ENCODE data around the gene ASCC1.
A peak's percentile ranks its signal among the peaks of the same experiment; 100 is the strongest.
"Not testable (repeated sequence)": the region's sequence is repeated elsewhere in the genome, so short reads cannot be mapped to it uniquely, and the experiment has no call there.

The ASCC1 gene

DNA sequence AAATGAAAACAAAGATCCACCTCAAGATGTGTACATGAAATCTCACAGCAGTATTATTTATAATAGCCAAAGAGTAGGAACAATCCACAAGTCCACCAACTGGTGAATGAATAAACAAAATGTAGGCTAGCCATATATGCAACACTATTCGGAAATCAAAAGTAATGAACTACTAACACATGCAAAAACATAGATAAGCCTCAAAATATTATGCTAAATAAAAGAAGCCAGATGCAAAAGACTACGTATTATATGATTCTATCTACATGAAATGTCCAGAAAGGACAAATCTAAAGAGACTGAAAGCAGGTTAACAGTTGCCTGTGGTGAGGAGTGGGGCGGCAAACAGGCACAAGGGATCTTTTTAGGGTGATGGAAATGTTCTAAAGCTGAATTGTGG lies 49.0 kb downstream of the ASCC1 start:
- no peak for DNase-seq

- no peak for DNase-seq
Observed at GRCh38 chr10:72164617-72165016, 51.5 kb downstream of the ASCC1 start.

DNA sequence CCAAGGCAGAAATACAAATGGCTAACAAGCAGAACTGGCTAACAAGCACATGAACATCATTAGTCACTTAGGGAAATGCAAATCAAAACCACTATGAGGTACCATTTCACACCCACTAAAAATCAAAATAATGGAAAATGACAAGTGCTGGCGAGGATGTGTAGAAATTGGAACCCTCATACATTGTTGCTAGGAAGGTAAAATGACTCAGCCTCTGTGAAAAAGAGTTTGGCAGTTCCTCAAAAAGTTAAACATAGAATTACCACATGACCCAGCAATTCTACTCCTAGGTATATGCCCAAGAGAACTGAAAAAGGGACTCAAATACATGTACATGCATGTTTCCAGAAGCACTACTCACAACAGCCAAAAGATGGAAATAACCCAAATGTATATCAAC lies 53.1 kb downstream of the ASCC1 start:
- DNase-seq = no peak

DNA sequence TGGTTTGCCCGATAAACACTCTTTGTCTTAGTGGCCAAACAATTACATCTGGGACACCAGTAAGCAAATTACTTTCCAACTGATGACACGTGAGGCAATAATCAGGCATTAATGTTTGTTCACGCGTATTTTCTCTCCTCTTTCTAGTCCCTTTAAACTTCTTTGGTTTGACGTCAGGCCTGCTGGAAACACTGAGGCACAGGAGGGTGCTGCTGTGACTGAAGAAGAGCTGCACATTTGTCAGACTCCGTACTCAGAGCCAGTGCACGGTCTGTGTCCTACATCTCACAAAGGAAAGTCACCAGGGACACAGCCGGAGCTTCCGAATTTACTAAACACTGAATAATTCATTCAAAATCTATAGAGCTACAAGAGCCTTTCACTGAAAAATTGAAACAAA lies 57.9 kb downstream of the ASCC1 start:
- DNase-seq = no peak

DNA sequence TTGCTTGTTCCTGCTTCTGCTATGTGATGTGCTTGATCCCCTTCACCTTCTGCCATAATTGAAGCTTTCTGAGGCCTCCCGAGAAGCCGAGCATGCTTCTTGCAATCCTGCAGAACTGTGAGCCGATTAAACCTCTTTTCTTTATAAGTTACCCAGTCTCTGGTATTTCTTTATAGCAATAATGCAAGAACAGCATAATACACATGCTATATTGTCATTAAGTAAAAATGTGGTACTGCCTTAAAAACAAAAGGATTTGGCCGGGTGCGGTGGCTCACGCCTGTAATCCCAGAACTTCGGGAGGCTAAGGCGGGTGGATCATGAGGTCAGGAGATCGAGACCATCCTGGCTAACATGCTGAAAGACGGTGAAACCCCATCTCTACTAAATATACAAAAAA lies 59.9 kb downstream of the ASCC1 start:
- DNase-seq = no peak

- no peak for DNase-seq
Observed at GRCh38 chr10:72152286-72152685, 63.8 kb downstream of the ASCC1 start.

DNA sequence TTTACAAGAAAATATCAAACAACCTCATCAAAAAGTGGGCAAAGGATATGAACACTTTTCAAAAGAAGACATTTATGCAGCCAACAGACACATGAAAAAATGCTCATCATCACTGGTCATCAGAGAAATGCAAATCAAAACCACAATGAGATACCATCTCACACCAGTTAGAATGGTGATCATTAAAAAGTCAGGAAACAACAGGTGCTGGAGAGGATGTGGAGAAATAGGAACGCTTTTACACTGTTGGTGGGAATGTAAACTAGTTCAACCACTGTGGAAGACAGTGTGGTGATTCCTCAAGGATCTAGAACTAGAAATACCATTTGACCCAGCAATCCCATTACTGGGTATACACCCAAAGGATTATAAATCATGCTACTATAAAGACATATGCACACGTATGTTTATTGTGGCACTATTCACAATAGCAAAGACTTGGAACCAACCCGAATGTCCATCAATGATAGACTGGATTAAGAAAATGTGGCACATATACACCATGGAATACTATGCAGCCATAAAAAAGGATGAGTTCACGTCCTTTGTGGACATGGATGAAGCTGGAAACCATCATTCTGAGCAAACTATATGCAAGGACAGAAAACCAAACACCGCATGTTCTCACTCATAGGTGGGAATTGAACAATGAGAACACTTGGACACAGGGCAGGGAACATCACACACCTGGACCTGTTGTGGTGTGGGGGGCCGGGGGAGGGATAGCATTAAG lies 65.2 kb downstream of the ASCC1 start:
- not testable (repeated sequence) for DNase-seq

DNA sequence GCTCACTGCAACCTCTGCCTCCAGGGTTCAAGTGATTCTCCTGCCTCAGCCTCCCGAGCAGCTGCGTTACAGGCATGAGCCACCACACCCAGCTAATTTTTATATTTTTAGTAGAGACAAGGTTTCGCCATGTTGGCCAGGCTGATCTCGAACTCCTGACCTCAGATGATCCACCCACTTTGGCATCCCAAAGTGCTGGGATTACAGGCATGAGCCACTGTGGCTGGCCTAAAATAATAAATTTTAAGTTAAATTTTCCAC lies 68.8 kb downstream of the ASCC1 start:
- not testable (repeated sequence) for DNase-seq

- DNase-seq = no peak
Observed at GRCh38 chr10:72146559-72147323, 69.3 kb downstream of the ASCC1 start.

- no peak for DNase-seq
Observed at GRCh38 chr10:72146071-72146470, 70.0 kb downstream of the ASCC1 start.

DNA sequence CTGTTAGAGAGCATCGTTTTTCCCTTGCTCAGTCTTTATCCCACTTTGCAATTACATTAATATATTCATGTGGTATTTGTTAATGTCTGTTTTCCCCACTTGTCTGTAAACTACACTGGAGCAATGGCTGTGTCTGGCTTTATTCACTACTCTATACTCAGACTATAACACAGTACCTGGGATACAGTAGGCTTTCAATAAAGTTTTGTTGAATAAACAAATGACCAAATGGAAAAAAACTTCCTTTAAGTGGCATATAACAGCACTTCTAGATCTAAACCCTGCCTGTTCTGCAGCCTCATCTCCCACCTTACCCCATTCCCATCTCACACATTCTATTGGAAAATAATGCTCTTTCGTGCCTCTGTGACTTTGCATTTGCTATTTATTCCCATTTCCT lies 70.4 kb downstream of the ASCC1 start:
- DNase-seq = no peak

GRCh38 chr10:72140850-72141249 lies 75.2 kb downstream of the ASCC1 start:
- no peak for DNase-seq

GRCh38 chr10:72140174-72140573 lies 75.9 kb downstream of the ASCC1 start:
- DNase-seq = no peak

DNA sequence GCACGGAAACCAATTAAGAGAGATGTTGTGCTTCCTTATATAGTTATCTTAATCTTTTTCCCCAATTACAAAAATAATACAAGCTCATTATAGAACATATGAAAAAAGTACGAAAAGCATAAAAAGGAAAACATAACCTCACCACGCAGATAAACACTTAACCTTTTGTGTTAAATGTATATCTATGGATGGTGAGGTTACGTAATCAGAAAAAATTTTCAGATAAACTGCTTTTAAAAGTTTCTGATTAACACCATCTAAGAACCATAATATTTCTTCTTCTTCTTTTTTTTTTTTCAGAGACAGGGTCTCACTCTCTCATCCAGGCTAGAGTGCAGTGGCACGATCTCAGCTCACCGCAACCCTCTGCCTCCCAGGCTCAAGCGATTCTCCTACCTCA lies 78.5 kb downstream of the ASCC1 start:
- no peak for DNase-seq

DNA sequence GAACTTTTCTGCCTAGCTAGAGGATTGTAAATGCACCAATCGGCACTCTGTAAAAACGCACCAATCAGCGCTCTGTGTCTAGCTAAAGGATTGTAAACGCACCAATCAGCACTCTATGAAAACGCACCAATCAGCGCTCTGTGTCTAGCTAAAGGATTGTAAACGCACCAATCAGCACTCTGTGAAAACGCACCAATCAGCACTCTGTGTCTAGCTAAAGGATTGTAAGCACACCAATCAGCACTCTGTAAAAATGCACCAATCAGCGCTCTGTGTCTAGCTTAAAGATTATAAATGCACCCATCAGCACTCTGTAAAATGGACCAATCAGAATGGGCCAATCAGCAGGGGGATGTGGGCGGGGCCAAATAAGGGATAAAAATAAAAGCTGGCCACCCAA lies 79.9 kb downstream of the ASCC1 start:
- DNase-seq = not testable (repeated sequence)

DNA sequence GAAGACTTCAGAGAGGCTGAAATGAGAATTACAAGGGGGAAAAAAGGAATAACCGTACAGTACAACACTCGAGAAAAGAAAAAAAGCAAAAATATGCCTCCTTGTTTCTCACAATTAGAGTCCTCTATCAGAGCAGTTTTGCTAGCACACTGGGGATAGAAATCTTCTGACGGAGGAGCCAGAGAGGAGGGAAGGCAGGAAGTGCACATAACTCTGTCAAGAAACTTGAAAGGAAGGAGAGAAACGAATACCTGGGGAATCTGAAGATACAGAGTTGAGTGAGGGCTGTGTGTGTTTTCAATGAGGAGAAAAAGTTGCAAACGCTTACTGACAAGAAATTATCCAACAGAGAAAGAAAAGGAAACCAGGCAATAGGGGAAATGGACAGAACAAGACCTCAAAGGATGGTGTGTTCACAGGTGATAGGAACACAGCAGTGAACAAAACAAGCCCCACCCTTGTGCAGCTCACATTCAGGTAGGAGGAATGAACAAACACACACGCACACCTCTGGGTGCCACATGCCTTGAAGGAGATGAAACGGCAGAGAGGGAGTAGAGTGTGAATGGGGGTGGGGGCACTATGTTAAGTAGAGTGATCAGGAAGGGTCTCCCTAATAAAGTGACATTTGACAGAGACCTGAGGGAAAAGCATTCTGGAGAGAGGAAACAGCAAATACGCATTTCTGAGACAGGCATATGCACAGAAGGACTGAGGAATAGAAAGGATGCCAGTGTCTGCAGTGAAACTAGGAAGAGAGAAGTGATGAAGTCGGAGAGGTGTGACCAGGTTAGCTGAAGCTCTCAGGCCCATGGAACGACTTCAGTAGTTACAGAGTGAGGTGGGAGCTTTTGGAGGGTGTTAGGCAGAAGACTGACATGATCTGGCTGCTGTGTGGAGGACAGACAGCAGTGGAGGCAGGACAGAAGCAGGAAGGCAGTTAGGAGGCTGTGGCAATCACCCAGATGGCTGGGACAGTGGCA lies 81.0 kb downstream of the ASCC1 start:
- no peak for DNase-seq

DNA sequence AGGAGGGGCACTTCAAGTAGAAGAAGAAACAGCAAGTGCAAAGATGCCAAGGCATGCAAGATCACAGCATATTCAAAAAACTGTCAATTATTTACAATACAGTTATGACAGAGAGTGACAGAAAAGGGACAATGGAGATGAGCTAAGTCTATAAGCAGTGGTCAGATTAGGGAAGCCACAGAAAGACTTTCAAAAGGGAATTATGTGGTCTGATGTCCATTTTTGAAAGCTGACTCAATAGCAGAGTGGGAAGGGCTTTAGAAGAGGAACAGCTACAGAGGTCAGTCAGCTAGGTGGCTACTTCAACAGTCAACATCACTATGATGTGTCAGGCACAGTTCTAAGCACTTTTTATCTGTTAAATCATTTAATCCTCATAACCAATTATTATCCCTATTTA lies 82.6 kb downstream of the ASCC1 start:
- DNase-seq = no peak

- no peak for DNase-seq
Observed at GRCh38 chr10:72132854-72133253, 83.2 kb downstream of the ASCC1 start.

DNA sequence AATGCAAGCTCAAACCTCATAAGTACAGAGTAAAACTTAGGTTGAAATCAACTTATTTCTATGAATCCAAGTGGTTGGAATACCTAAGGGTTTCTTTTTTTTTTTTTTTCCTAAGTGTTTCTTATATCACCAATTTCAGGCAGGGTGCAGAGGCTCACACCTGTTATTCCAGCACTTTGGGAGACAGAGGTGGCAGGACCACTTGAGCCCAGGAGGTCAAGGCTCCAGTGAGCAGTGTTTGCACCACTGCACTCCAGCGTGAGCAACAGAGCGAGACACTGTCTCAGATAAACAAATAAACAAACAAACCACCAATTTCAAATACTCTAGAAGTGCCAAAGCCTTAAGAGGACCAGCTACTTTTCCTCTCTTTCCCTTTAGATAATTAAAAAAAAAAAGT lies 88.5 kb downstream of the ASCC1 start:
- DNase-seq = no peak

- no peak for DNase-seq
Observed at GRCh38 chr10:72126872-72127232, 89.2 kb downstream of the ASCC1 start.

DNA sequence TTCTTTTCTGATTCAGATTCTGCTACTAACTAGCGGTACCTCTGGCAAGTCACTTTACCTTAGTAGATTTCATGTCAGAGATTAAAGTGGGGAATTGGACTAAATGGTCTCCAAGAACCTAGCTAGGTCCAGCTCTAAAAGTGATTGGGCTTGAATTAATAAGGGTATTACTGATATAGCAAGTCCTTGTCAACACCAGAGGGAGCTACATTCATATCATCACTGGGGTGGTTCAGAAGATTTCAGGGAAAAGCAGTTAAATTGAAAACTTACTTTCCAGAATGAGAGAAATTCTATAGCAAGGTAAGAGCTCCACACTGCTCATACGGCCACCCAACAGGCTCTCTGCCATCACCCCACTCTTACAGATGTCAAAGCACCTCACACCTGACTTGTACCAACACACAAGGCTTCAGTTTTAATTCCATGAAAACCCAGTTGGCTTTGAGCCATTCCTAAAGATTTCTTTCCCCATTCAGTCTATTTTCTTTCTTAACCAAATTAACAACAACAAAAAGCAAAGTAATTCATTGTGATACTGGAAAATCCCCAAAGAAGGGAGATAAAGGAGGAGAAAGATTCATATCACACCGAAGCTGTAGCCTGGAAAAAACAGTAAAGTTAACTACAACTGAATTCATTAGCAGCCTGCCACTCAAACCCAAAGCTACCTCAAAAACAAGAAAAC lies 89.7 kb downstream of the ASCC1 start:
- peak; percentile 17 for DNase-seq

DNA sequence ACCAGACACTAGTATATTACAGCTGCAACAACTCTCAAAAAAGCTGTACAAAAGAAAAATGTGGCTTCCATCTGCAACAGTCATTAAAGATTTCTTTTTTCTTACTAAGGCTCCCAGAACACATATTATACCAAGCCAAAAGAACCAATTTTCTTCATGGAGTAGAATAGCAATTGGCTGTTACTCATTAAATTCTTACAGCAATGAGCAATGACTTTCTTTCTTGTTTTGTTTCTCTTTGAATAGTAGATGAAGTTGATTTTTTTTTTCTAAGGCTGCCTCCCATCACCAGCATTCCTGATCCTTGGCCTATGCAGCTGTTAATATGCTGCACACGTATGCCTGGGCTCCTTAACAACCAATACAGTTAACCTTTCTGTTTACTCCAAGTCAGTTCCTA lies 91.1 kb downstream of the ASCC1 start:
- no peak for DNase-seq

DNA sequence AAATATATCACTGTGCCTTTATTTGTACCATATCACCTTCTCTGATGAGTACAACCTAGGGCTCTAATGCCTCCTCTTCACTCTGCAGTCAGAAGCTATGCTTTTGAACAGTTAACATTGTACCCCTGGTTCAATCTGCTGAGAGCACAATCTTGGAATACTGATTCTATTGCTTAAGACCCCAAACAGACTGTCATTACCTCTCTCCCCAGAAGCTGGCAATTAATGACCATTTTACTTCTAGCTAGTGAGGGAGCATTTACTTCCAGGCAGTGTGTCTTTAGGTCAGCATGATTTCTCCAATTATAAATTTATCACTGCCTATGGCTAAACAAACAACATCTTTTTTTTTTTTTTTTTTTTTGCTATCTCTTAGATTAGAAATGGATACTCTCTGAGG lies 91.7 kb downstream of the ASCC1 start:
- DNase-seq = no peak

Measured in NCI-H1694 treated with DMSO at 0.1 percent for 48 hours (cell line).